Measurements from ENCODE around the gene MKRN2. TPM values are rescaled to one million over a fixed set of nuclear protein-coding genes. Genes with fewer than 3 reads are reported as not detected.

MKRN2 gene
- polyA plus RNA-seq, 2 of the 4 experiments (the other 2 are of a cell fraction) = 19.0 to 34.3 TPM

- H3K4me3 ChIP-seq = peak overlapping the region; percentile 51
- H3K27ac ChIP-seq = peak overlapping the region; percentile 80 to 92
- no peak for TF ChIP-seq KDM1A (IDR thresholded peaks at IDR 0.05; ENCODE audit: low read depth)
- no peak for TF ChIP-seq SREBF2 (IDR thresholded peaks at IDR 0.05)
- TF ChIP-seq NPAS2 (CRISPR knock-in tag; IDR thresholded peaks at IDR 0.05; ENCODE audit: borderline replicate concordance) = no peak
- TF ChIP-seq SMC3 (IDR thresholded peaks at IDR 0.05) = no peak
- TF ChIP-seq TP53 (CRISPR knock-in tag; IDR thresholded peaks at IDR 0.05) = no peak
- TF ChIP-seq MAZ (IDR thresholded peaks at IDR 0.05; ENCODE audit: borderline replicate concordance, low read depth, low read length) = no peak
- no peak for TF ChIP-seq CHD2 (IDR thresholded peaks at IDR 0.05; ENCODE audit: low read length, partially characterized antibody)
- no peak for TF ChIP-seq HOXB13 (CRISPR knock-in tag; IDR thresholded peaks at IDR 0.05; ENCODE audit: low read depth)
- no peak for TF ChIP-seq EP300 (IDR thresholded peaks at IDR 0.05)
- TF ChIP-seq, protein P1, sequence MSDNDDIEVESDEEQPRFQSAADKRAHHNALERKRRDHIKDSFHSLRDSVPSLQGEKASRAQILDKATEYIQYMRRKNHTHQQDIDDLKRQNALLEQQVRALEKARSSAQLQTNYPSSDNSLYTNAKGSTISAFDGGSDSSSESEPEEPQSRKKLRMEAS (IDR thresholded peaks at IDR 0.05) = no peak
- no peak for TF ChIP-seq HEYL (CRISPR knock-in tag; IDR thresholded peaks at IDR 0.05)
- TF ChIP-seq GATA3 (IDR thresholded peaks at IDR 0.05; ENCODE audit: borderline replicate concordance) = no peak
- TF ChIP-seq, protein P2, sequence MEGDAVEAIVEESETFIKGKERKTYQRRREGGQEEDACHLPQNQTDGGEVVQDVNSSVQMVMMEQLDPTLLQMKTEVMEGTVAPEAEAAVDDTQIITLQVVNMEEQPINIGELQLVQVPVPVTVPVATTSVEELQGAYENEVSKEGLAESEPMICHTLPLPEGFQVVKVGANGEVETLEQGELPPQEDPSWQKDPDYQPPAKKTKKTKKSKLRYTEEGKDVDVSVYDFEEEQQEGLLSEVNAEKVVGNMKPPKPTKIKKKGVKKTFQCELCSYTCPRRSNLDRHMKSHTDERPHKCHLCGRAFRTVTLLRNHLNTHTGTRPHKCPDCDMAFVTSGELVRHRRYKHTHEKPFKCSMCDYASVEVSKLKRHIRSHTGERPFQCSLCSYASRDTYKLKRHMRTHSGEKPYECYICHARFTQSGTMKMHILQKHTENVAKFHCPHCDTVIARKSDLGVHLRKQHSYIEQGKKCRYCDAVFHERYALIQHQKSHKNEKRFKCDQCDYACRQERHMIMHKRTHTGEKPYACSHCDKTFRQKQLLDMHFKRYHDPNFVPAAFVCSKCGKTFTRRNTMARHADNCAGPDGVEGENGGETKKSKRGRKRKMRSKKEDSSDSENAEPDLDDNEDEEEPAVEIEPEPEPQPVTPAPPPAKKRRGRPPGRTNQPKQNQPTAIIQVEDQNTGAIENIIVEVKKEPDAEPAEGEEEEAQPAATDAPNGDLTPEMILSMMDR (IDR thresholded peaks at IDR 0.05) = no peak
- TF ChIP-seq CBX2 (IDR thresholded peaks at IDR 0.05; ENCODE audit: borderline replicate concordance, low read depth) = no peak
- TF ChIP-seq POLR2A (IDR thresholded peaks at IDR 0.05; ENCODE audit: low read length) = peak; percentile 41
- TF ChIP-seq KDM5A (IDR thresholded peaks at IDR 0.05) = no peak
- TF ChIP-seq CEBPB (IDR thresholded peaks at IDR 0.05) = no peak
- peak in 1 of 2 experiments; percentile 34; a peak in 1 of 5 replicates for TF ChIP-seq JUN (IDR thresholded peaks at IDR 0.05)
- peak; percentile 47; the same call in 1 of the 2 replicates for TF ChIP-seq PHF8 (IDR thresholded peaks at IDR 0.05; ENCODE audit: borderline replicate concordance, low read depth)
- TF ChIP-seq ESRRA (IDR thresholded peaks at IDR 0.05; ENCODE audit: borderline replicate concordance, low read length) = no peak
- FAIRE-seq (no peak), ATAC-seq (peak; percentile 24 to 36), DNase-seq (ENCODE audit: low read depth in 1 of 2, low spot score in 1 of 2) (peak in 1 of 2 experiments; percentile 51)
- H3K4me1 ChIP-seq = peaks cover 17% of the 10 kb centered on the region
- WGBS (ENCODE audit: missing lambda C conversion rate) = 1% methylated on average over 26 of the region's 26 CpGs
- CTCF ChIA-PET = interaction anchor here (0.8 to 1.1 kb wide), 3 partner anchors 25 to 419 kb away, joined by 3 to 5 read pairs (median 3); no protein-coding TSS in a partner anchor
- H3K9me3 ChIP-seq = no peaks in the 10 kb centered on the region
- POLR2A ChIA-PET = interaction anchor here (0.6 to 1.2 kb wide), 4 partner anchors 8 to 339 kb away, joined by 3 to 8 read pairs (median 4); partner anchors contain the start of gene MKRN2OS
- peak overlapping the region; percentile 85 for H3K4me2 ChIP-seq
These were observed 2.9 kb upstream of the MKRN2 start for GRCh38 chr3:12553921-12554391.

GRCh38 chr3:12556314-12556689, 585 bp upstream of the MKRN2 start:
- FAIRE-seq = no peak
- POLR2A ChIA-PET = interaction anchor here (0.7 to 1.2 kb wide), 2 partner anchors 72 to 108 kb away, joined by 3 to 4 read pairs; partner anchors contain the start of gene TSEN2
- no peak for DNase-seq (ENCODE audit: low read depth in 1 of 2, low spot score in 1 of 2)
- peak overlapping the region; percentile 86 for H3K4me3 ChIP-seq
- peak overlapping the region; percentile 83 for H3K4me2 ChIP-seq
- H3K27ac ChIP-seq = peak overlapping the region; percentile 77 to 93
- CTCF ChIA-PET = no interaction called here
- ATAC-seq = peak; percentile 30 to 32; a peak in 4 of 6 replicates
- no peaks in the 10 kb centered on the region for H3K9me3 ChIP-seq
- TF ChIP-seq, protein P1 (IDR thresholded peaks at IDR 0.05) = no peak
- TF ChIP-seq POLR2AphosphoS2 (conservative IDR thresholded peaks at IDR 0.05; ENCODE audit: low read length) (no peak), MYC (IDR thresholded peaks at IDR 0.05; ENCODE audit: borderline replicate concordance, low read length) (no peak), PHF8 (IDR thresholded peaks at IDR 0.05; ENCODE audit: borderline replicate concordance, low read depth) (no peak)
- WGBS (ENCODE audit: missing lambda C conversion rate) = 5% methylated on average over 8 of the region's 8 CpGs
- H3K4me1 ChIP-seq = peaks cover 23% of the 10 kb centered on the region

Measured in A549 (cell line).